HCT116 (cell line): ENCODE data around the gene APOB.

Experiments used
- CTCF ChIP-seq, 3 experiments: fragments of 200-600 bp in 1 of 3; sonication (generic) in 1 of 3; IDR thresholded peaks in 2 of 3; conservative IDR thresholded peaks in 1 of 3; 2 replicates each; pipeline ENCODE4 v1.5.1; 2012 to 2017; ENCODE audit warnings: low read depth in 2 of 3, low read length in 2 of 3, antibody characterized with exemption in 1 of 3, borderline replicate concordance in 1 of 3, control low read depth in 1 of 3, mild to moderate bottlenecking in 1 of 3, mixed read lengths in 1 of 3, mixed run types in 1 of 3, moderate library complexity in 1 of 3; ENCODE audit not compliant: insufficient read depth in 1 of 3
- EGR1 ChIP-seq: IDR thresholded peaks from 2 replicates; pipeline ENCODE4 v1.6.1; 2012; ENCODE audit warnings: low read depth
- EZH2 ChIP-seq: fragments of 200-600 bp; sonication (generic); IDR thresholded peaks from 2 replicates; pipeline ENCODE4 v1.6.1; 2017; ENCODE audit warnings: antibody characterized with exemption, mixed run types
- MAX ChIP-seq: IDR thresholded peaks from 2 replicates; pipeline ENCODE4 v1.6.1; 2012
- POLR2A ChIP-seq: IDR thresholded peaks from 2 replicates; pipeline ENCODE4 v1.7.0; 2011; ENCODE audit warnings: borderline replicate concordance; ENCODE audit not compliant: insufficient read depth, insufficient read length; ENCODE audit errors: extremely low read depth
- POLR2AphosphoS5 ChIP-seq: IDR thresholded peaks from 2 replicates; pipeline ENCODE4 v1.6.1; 2011; ENCODE audit warnings: mild to moderate bottlenecking, low read depth, low read length, moderate library complexity
- ZNF274 ChIP-seq: fragments of 200-500 bp; sonication (Bioruptor generic); IDR thresholded peaks from 2 replicates; pipeline ENCODE4 v1.6.1; 2014; ENCODE audit warnings: mild to moderate bottlenecking, low read depth, low read length, inconsistent platforms

GRCh38 chr2:21054011-21054410, 10.1 kb upstream of the APOB start:
- no peak for TF ChIP-seq EZH2
- TF ChIP-seq POLR2A: no peak
- TF ChIP-seq CTCF (IDR thresholded peaks at IDR 0.05 in 2 of 3, conservative IDR thresholded peaks at IDR 0.05 in 1 of 3; ENCODE audit: borderline replicate concordance in 1 of 3, insufficient read depth in 1 of 3, low read depth in 2 of 3, low read length in 2 of 3): no peak
- no peak for TF ChIP-seq POLR2AphosphoS5
- TF ChIP-seq EGR1: no peak
- TF ChIP-seq ZNF274: no peak
- TF ChIP-seq MAX: no peak
